Peyer's patch (tissue), 4 donors: ENCODE measurements around the gene PPOX.

Experiments
- CTCF ChIP-seq, 6 experiments: fragments of 450-650 bp in 4 of 6; fragments of 200-600 bp in 2 of 6; sonication (generic) in 1 of 6; IDR thresholded peaks; one replicate each; pipeline ENCODE4 v1.5.1; 2017 to 2019; ENCODE audit warnings: antibody characterized with exemption in 6 of 6, mild to moderate bottlenecking in 3 of 6, moderate library complexity in 1 of 6
- POLR2A ChIP-seq, 2 donors: fragments of 450-650 bp; IDR thresholded peaks; one replicate each; pipeline ENCODE4 v1.5.1; 2017; ENCODE audit warnings: antibody characterized with exemption in 2 of 2, mild to moderate bottlenecking in 2 of 2, moderate library complexity in 2 of 2

DNA sequence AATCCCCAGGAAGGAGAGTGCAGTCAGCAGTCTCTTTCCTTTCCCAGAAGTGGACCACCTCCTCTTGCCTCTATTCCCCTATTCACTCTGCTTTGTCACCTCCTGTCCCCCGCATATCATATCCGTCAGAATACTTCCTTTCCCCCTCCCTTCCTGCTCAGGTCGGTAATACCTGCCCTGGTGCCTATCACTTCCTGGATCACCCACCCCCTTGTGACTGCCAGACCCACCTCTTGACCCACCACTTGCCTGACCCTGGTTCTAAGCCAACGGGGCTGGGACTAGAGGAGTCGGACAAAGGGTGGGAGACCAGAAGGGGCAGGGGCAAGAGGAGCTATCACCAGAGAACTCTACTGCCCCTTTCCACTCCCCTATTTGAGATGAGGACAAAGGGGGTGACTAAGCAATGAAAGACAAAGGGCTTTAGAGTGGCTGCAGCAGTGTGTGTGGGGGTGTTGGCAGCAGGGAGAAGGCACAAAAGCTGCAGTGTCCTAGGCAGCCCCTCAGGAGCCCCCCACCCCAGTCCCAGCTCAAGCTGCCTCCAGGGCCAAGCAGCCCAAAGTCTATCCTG lies 34.3 kb downstream of the PPOX start:
- no peak for TF ChIP-seq CTCF (IDR thresholded peaks at IDR 0.05)
- TF ChIP-seq POLR2A (IDR thresholded peaks at IDR 0.05), result no peak
